Kidney glomerular epithelial cell (primary cell): ENCODE data around the gene AP1S1.

Experiments used
- DNase-seq: peaks from one replicate; lab custom pipeline; 2025; lab: John Stamatoyannopoulos, UW

AP1S1 gene

DNA sequence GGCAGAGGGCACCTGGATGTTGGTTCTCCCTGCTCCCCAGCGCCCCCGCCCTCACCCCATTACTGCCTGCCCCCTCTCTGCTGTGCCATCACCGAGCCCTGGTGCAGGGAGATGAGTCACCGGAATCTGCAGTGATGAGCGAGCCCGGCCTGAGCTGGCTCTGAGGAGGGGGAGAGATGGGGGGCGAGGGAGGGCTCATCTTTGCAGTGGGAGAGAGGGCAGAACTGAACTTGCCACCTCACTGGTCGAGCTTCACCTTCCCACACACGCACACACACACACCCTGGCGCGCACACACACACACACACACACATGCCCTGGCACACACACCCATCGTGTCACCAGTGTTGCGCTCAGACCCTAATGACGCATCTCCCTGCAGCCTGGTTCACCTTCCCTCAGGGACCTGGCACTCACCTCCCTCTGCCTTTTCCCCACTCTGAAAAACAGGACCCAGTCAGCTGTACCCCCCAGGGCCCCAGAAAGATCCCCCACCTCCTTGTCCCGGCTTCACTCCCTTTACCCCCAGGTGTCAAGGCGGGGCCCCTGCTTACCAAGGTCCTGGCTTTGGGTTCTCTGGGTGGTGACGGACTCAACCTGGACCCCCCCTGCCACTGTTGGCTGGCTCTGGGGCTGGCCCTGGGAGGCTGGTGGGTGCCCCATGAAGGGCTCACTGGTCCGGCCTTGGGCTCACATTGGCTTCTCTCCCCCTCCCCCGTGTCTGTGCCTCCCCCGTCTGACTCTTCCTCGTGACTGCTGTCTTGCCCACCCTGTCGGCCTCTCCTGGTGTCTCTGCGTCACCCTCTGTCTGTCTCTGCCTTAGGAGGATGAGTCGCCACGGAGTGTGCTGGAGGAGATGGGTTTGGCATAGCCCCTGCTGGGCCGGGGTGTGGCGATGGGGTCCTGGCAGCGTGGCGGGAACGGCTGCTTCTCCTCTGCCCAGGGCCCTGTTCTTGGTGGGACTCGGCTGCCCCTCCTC lies 5.7 kb downstream of the AP1S1 start:
- no peak for DNase-seq

DNA sequence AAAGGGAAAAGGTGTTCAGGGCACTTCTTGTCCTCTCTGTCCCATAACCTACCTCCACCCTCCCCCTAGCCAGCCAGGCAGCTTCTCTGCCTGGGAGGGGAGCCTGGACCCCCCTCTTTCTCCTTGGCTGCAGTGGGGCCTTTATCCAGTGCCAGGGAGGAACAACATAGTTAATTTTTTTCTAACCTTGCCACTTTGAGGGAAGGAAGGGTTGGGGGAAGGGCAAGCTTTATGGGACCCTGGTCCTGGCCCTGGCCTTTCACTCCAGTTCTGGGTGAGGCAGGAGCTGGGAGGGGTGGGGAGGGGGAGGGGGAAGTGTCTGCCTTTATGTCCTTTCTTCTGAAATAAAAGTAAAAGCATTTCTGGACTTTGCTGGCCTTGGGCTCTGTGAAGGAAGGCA lies 6.6 kb downstream of the AP1S1 start:
- DNase-seq = no peak

DNA sequence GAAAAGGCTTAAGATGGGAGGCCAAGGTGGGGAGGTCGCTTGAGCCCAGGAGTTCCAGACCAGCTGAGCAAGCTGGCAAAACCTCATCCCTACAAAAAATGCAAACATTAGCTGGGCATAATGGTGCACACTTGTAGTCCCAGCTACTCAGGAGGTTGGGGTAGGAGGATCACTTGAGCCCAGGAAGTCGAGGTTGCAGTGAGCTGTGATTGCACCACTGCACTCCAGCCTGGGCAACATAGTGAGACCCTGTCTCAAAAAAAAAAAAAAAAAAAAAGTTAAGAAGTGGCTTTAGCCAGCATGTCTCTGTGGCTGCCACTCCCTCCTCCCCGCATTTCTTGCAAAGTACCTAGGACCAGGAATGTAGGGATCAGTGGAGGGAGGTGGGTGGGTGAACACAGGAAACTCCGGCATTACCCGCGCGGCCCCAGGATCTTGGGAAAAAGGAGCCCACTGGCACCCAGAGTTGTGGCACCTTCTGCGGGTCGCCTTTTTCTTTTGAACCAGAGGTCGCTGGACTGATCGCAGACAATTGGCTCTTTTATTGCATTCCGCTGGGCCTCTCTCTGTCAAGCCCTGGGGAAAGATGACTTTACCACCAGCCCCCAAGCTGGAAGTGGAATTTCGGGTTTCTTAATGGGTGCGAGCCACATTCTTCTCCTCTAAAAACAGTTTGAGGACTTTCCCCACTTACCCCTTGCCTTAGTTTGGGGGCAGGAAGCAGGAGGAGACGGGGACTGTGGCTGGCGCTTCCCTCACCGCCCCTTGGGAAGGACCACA lies 7.6 kb downstream of the AP1S1 start:
- DNase-seq = no peak

DNA sequence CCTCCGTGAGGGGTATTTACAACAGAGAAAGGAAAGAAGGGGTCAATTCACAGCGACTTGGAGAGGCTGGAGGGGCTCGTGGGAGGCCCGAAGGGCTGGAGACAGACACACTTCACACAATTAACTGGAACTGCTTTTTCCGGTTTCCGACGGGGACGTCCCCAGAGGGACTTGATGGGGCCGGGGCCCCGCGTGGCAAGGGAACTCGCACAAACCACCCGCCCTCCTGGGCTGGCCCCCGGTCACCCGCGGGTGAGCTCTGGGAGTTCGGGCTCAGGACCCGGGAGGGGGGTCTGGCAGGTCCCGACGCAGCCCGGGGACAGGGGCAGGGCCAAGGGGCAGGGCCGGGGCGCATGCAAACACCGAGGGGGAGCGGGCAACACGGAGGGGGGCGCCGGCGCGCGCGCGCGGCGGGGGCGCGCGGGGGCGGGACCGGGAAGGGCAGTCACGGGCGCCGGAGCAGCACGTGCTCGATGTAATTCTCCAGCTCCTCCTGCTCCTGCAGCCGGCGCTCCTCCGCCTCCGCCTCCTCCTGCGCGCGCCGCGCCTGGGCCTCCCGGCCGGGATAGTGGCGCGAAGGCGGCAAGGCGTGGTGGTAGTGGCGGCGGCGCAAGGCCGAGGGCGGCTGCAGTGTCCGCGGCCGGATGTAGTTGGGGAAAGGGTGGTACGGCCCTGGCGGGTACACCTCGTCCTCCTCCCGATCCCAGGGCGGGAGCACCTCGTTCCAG lies 8.4 kb downstream of the AP1S1 start:
- DNase-seq = no peak

DNA sequence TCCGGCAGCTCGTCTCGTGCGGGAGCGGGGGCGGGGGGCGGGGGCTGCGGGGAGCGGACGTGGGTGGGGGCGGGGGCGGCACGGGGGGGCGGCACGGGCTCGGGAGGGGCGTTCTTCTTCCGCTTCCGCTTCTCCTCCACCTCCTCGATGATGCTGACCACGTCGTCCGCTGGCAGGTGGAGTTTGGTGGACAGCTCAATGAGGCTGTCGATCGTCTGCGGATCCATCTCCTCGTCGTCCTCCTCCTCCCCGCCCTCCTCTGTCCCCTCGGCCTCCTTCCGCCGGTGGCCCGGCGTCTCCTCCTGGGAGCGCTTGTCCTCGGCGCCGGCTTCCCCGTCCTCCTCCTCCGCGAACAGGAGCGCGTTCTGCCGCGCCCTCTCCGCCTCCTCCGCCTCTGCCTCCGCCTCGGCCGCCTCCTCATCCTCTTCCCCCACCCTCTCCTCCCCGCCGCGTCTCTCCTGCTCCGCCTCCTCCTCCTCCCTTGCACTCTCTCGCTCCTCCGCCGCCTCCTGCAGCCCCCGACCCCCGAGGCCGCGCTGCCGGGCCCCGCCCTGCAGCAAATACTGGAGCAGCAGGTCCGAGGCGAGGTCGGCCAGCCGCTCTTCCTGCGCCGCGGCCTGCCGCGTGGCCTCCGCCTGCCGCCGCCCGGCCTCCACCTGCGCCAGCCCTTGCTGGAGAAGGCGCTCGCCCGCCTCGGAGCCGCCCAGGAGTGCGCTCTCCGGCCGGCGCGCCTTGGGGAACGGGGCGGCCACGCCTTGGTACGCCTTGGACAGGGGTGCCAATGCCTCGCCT lies 9.2 kb downstream of the AP1S1 start:
- no peak for DNase-seq

DNA sequence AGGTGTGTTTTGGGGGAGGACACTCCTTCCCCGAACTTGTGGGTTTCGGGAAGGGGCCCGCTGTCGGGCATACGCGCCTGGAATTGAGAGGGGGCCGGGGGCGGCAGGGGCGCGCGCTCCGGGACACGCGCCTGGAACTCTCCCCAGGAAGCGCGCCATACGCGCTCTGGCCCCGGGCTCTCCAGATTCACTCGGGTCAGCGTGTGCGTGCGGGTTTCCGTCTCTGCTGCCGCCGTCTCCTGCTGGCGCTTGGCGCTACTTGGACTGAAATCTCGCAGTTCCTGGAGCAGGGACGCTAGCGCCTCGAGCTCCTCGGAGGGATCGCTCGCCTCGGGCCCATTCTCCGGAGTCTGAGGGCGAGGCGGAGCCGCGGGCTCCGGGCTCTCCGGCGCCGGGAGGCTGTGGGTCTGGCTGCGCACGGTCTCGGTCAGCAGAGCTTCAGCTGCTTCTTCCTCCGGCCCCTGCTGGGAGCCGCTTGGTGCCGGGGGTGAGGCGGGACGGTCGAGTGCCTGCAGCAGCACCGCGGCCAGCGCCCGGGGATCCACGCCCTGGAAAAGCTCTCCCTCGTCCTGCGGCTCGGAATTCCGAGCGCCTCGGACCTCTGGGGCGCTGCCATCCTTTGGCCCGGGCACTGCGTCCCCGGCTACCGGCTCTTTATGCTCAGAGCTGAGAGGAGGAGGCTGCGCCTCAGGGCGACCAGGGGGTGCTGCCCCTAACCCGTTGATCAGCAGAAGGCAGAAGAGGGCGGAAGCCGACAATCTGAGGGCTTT lies 10.0 kb downstream of the AP1S1 start:
- DNase-seq = peak; percentile 54

DNA sequence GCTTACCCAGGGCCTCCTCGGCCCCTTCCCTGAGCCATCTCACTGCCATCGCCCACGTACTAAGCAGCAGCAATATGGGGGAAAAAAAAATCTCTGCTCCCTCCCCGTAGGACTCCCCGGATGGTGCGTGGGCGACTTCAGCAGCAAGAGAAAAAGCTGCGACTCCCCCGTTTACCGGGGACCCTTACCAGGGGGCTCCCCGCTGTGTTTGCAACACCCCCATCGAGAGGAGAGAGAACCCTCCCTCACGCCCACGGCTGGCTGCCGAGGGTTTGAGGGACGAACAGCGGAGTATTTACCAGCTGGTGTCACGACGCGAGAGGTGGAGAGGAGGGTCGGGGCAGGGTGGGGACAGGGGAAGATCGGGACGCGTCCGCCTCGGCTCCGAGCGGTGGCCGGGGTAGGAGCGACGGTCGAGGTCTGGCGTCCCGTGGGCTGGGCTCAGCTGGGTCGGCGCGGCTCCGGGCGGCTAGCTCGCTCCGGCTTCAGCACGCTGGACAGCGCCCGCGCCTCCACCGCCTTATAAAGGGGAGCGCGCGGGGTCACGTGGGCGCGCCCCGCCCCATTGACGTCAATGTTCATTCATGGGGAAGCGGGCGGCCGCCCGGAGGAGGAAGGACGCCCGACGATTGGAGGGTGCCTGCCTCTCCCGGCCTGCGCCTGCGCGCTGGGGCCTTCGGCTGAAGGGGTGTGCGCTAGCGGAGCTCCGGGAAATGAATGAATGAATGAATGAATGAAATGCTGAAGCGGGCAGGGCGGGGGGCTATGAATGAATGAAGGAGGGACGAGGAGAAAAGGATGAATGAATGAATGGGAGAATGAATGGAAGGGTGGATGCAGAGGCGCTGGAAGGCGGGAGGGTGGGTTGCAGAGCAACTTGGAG lies 11.0 kb downstream of the AP1S1 start, which contains the start of gene VGF:
VGF (minus strand) TSS at position 495 of the 883 bp plus-strand sequence. CDS start 726 bp downstream, outside the sequence.
- DNase-seq = peak; percentile 86

DNA sequence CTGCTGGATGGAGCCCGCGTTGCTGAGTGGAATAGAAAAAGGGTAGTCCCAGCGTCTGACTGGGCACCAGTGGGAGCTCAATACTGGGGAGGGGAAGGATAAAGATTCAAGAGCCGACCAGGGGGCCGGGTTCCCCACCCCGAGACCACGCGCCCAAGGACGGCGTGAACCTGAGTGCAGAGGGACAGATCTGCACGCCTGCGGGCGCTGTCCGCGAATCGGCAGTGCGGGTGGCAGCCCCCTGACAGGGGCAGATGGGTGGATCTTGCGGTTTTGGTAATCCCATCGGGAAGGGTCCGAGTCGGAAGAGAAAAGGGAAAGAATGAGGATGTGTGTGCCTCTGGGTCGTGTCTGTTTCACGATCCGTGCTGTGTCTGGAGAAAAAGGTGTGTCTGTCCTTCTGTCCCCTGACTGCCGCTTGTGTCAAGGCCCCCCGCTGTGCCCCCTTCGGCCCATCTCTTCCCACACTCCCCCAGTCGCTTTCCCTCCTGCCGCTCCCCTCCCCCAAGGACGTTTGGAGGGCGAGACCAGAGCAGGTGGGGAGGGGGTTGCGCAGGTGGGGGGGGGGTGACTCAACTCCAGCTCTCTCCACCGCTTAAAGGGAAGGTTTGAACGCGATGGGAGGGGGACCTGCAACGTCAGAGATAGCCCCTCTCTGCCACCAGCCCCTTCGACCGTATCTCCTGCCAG lies 11.8 kb downstream of the AP1S1 start:
- no peak for DNase-seq

DNA sequence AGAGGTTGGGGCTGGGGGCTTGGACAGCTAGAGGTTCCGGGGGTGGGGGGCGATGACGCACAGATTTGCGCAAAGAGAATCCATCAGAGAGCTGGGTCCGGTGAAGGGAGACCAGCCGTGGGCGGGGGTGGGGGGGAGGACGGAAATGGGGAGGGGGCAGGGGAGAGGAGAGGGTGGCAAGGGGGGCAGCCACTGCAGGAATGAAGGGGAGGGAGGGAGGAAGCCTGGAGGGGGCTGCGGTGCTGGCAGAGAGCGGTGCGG lies 12.3 kb downstream of the AP1S1 start:
- DNase-seq = no peak

DNA sequence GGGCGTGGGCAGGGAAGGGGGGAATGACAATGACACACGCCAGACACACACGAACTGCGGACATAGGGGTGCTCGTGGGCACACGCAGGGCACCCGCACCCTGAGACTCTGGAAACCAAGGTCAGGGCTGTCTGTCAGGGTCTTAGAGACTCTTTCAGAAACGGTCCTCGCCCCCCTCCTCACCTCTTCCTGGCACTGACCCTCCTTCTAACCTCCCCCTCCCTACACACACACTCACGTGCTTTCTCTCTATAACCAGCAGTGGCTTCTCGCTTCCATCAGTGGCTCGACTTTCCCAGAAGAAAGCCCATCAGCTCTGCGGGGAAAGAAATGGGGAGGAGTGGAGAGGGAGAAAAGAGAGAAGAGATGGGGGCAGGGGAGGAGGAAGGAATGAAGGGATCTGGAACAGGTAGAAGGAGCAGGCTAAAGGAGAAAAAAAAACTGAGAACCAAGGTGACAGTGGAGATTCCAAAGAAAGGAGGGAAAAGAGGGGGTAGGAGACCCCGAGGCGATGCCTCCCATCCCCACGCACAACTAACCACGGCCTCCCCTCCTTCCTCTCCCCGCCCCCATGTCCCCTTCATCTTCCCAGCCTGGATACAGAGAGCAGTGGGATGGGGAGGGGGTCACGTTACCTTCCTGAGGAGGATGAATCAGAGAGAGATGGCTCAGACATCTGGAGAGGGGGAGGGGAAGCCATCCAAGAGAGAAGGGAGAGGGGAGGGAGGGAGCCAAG lies 12.8 kb downstream of the AP1S1 start:
- DNase-seq = no peak

DNA sequence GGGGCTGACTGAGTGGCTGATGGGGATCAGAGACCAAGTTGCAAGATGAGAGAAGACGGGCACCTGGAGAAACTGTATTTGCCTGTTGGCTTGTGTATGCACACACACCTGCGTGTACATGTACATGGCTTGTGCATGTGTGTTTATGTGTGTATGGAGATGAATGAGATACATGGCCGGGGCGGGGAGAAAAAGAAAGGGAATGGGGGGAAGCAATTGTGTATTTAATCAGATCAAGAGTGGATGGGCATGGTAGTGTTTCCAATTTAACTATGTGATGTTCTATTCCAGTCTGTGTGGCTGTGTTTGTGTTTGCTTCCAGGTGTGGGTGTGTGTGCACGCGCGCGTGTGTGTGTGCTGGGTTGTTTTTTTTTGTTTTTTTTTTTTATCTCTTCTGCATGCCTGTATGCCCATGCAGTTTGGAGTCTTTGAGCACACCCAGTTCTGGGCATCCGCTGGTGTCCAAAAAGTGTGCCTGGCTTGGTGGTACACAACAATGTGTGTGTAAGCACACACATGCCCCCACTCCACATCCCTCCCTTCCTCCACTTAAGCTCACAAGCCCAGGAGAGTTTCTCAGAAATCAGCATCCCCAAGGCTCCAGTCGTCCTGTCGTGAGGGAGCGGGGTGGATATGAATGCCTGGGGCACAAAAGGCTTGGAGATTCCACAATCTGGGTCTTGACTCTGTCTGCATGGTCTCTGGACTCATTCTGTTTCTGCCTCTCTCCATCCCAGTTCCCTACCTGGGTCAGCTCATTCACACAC lies 13.6 kb downstream of the AP1S1 start:
- DNase-seq = no peak

DNA sequence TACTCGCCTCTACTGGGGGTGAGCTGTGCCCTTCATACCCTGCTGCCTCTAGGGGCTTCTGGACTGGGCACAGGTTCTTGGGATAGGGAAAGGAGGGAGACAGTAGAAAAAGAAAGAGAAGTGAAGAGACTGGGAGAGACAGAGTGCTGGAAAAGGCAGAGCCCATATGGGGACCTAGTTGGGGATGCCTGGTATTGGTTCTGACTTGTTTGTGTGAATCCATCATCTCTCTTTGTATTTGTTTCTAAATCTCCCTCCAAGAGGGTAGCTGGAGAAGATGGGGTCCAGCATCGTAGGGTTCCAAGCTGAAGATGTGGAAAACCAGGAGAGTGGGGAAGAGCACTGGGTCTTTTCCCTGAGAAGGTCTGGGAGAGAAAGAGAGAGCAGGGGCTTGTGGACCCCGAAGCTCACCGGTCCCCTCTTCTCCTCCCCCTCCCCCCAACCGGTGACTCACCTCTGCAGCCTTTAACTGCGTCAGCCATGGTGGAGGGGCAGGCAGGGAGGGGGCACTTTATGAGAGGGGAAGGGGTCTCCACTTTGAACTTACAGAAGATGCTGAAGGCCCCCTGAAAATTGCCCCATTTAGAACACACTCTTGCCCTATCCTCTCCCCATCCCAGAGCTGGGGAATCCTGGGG lies 14.3 kb downstream of the AP1S1 start:
- DNase-seq = no peak

DNA sequence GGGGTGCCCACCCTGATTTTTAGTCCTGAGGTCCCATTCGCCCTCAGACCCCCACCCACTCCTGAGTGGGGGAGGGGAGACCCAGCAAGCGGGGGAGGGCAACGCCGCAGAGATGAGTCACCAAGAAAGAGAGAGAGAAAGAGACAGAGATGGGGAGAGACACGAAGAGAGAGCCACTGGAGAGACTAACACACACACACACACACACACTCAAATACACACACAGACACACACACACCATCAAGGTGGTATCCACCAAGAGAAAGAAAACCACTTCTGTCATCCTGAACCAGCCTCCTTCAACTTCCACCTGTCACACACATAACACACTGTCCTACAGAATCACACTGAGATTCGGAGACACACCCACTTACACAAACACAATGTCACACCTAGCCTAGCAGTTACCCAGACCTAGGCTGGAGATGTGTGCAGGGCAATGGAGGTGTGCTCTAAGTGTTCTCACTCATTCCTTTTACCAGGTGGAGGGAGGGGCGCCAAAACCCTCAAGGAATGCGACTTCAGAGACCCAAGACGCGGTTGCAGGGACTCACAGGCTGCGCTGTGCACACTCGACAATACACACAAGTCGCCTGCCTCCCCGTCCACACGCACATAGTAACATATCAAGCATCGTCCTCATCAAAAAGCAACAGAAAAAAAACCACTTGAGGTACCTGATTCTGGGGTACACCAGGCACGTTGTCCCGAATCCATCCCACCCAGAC lies 15.0 kb downstream of the AP1S1 start:
- DNase-seq = no peak

DNA sequence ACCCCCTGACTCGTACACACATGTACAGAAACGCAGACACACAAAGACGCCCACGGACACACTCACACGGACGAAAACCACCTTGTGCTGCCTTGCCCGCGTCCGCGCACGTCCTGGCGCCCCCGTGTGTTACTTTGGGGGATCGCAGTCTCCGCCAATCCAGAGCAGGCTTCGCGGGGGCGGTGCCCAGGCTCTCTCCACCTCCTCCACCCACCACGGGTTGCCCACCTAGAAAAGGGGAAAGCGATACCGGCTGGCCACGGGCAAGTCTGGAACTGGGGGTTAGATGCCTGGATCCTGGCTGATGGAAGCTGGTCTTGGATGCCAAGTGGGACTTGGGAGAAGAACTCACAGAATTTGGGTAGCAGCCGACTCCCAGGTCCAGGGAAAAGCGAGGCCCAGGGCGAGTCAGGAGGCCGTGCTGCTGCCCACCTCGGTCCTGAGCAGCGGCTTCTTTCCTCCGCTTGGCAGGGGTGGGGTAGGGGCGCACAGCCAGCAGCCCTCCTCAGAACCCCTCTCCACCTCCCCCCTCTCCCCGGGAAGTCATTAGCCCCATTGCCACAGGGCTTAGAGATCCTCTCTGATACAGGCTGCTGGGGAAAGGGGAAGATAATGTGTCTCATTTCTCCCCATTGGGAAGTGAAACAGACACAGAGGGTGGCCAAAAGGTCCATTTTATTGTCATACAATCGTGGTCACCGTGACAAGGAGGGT lies 15.7 kb downstream of the AP1S1 start:
- peak; percentile 46 for DNase-seq

DNA sequence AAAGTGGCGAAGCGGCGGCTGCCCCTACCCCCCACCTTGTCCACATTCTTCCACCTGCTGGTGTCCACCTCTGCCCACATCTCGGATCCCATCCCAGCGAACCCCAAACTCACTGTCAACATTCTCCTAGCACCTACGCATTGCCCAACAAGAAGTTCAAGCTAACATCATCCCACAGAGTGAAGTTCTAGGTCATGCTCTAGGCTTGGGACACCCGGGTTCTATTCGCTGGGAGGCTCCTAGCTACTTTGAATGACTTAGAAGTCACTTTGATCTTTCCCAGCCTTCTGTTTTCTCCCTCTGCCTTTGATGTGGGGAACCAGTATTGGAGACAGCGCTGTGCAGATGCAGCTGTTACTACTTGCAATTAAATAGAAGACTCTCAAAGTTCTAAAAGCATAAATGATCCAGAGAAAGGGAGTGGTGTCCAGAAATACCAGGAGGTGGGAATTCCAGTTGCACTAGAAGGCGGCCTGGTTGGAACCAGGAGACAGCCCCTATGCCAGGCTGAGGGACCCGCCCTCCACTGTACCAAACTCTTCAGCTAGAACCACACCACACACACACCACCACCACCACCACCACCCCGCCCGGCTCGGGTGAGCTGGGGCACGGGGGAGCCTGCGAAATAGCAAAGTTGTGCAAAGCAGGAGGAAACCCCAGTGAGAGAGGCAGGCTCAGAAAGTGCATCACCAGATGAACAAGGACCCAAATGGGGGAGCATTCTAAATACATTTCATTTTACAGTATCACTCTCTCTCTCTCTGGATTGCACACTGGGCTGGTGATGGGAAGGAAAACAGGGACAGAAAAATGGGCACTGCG lies 16.6 kb downstream of the AP1S1 start:
- no peak for DNase-seq
